ENCODE measurements around the gene LNPEP. TPM values are rescaled to one million over a fixed set of nuclear protein-coding genes. Genes with fewer than 3 reads are reported as not detected.

LNPEP gene
- total and polyA plus RNA-seq, 2 of the 13 experiments (the other 11 are each of a cell fraction or from before 2014, with no cell fraction given) = 8.0 to 16.9 TPM

DNA sequence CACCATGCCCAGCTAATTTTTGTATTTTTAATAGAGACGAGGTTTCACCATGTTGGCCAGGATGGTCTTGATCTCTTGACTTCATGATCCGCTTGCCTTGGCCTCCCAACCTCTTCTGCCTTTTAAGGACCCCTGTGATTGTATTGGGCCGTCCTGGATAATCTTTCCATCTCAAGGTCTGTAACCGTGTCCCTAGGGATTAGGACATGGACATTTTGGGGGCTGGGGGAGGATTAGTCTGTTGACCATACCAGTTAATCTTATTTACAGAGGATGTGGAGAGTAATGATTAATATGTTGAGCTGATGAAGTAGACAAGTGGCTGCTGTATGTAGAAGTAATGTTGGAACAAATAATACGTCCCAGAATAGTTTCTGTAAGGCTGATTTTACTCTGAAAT lies 23.1 kb downstream of the LNPEP start (continued):
- TF ChIP-seq, protein P1, sequence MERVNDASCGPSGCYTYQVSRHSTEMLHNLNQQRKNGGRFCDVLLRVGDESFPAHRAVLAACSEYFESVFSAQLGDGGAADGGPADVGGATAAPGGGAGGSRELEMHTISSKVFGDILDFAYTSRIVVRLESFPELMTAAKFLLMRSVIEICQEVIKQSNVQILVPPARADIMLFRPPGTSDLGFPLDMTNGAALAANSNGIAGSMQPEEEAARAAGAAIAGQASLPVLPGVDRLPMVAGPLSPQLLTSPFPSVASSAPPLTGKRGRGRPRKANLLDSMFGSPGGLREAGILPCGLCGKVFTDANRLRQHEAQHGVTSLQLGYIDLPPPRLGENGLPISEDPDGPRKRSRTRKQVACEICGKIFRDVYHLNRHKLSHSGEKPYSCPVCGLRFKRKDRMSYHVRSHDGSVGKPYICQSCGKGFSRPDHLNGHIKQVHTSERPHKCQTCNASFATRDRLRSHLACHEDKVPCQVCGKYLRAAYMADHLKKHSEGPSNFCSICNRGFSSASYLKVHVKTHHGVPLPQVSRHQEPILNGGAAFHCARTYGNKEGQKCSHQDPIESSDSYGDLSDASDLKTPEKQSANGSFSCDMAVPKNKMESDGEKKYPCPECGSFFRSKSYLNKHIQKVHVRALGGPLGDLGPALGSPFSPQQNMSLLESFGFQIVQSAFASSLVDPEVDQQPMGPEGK (CRISPR knock-in tag; IDR thresholded peaks at IDR 0.05) = peak; percentile 70

DNA sequence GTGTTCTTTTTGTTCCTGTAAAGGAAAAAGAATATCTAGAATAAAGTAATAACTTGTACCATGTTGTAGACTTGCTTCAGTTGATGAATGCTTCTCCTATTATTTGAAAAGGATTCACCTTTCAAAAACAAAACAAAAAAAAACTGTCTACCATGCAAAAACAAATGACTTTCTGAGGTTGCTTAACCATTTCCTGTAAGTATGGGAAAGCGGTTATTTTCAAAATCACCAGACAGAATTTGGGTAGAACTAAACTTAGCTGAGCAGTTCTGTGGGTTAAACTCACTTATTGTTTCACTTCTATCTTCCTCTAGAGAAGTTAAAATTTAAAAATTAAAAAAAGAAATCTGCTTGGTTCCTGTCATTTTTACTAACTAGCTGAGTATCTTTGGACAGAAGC lies 25.2 kb downstream of the LNPEP start:
- Histone ChIP-seq H3K4me1 (ENCODE audit: insufficient read depth, low read length) (peaks cover 25% of the 10 kb centered on the region), H3K27ac (ENCODE audit: extremely low read length, insufficient read depth, low read length) (no peak overlapping the region), H3K4me2 (ENCODE audit: low read depth, low read length) (no peak overlapping the region), H3K9ac (ENCODE audit: insufficient read depth, low read depth, low read length) (no peak overlapping the region), H2AFZ (ENCODE audit: low read length) (no peak overlapping the region), H3K4me3 (replicated peaks in 1 of 3; ENCODE audit: insufficient read depth in 1 of 3, low read depth in 2 of 3, low read length in 3 of 3) (no peak overlapping the region), H3K79me2 (ENCODE audit: insufficient read depth, low read length) (peaks cover 13% of the 10 kb centered on the region), H3K27me3 (ENCODE audit: control insufficient read depth in 1 of 2, insufficient read depth in 2 of 2, low read length in 2 of 2) (no peaks in the 10 kb centered on the region), H3K36me3 (replicated peaks in 1 of 2; ENCODE audit: control insufficient read depth in 1 of 2, insufficient read depth in 2 of 2, low read length in 2 of 2) (no peaks in the 10 kb centered on the region), H3K9me3 (ENCODE audit: low read length) (no peaks in the 10 kb centered on the region), H4K20me1 (ENCODE audit: insufficient read depth, low read length) (no peaks in the 10 kb centered on the region)
- TF ChIP-seq, protein P2, sequence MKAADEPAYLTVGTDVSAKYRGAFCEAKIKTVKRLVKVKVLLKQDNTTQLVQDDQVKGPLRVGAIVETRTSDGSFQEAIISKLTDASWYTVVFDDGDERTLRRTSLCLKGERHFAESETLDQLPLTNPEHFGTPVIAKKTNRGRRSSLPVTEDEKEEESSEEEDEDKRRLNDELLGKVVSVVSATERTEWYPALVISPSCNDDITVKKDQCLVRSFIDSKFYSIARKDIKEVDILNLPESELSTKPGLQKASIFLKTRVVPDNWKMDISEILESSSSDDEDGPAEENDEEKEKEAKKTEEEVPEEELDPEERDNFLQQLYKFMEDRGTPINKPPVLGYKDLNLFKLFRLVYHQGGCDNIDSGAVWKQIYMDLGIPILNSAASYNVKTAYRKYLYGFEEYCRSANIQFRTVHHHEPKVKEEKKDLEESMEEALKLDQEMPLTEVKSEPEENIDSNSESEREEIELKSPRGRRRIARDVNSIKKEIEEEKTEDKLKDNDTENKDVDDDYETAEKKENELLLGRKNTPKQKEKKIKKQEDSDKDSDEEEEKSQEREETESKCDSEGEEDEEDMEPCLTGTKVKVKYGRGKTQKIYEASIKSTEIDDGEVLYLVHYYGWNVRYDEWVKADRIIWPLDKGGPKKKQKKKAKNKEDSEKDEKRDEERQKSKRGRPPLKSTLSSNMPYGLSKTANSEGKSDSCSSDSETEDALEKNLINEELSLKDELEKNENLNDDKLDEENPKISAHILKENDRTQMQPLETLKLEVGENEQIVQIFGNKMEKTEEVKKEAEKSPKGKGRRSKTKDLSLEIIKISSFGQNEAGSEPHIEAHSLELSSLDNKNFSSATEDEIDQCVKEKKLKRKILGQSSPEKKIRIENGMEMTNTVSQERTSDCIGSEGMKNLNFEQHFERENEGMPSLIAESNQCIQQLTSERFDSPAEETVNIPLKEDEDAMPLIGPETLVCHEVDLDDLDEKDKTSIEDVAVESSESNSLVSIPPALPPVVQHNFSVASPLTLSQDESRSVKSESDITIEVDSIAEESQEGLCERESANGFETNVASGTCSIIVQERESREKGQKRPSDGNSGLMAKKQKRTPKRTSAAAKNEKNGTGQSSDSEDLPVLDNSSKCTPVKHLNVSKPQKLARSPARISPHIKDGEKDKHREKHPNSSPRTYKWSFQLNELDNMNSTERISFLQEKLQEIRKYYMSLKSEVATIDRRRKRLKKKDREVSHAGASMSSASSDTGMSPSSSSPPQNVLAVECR (CRISPR knock-in tag; IDR thresholded peaks at IDR 0.05; ENCODE audit: borderline replicate concordance) = no peak
- TF ChIP-seq MAFF (IDR thresholded peaks at IDR 0.05; ENCODE audit: low read depth, low read length) = peak; percentile 46; the same call in 1 of the 2 replicates
- peak; percentile 26; the same call in 1 of the 2 replicates for TF ChIP-seq ZNF652 (CRISPR knock-in tag; IDR thresholded peaks at IDR 0.05; ENCODE audit: borderline replicate concordance, low read depth)
- TF ChIP-seq PCBP2 (optimal IDR thresholded peaks at IDR 0.05; ENCODE audit: low read depth, low read length, poor library complexity, severe bottlenecking) = no peak
- TF ChIP-seq MAFK (conservative IDR thresholded peaks at IDR 0.05 in 1 of 2, IDR thresholded peaks at IDR 0.05 in 1 of 2; ENCODE audit: low read length in 2 of 2) = peak; percentile 49 to 63
- no peak for TF ChIP-seq ZNF484 (CRISPR knock-in tag; IDR thresholded peaks at IDR 0.05; ENCODE audit: borderline replicate concordance, low read depth)
- ATAC-seq (no peak), FAIRE-seq (no peak), DNase-seq (ENCODE audit: low spot score) (no peak)
- CTCF ChIA-PET (ENCODE audit: low intra/inter-chr PET ratio, low total read pairs) = no interaction called here
- intact Hi-C loops (cut with micrococcal nuclease; ENCODE audit: unreplicated experiment) (no loop called here), in situ Hi-C loops (cut with HindIII; ENCODE audit: extremely low pct_ligation_motif_present, low pct_unique_long_range_greater_than_20kb) (no loop called here)
- BruUV-seq (replicated peaks) = no TSS peak
- 100% methylated on average over 1 of the region's 1 CpG for WGBS (ENCODE audit: low lambda C conversion rate)
- POLR2A ChIA-PET = no interaction called here

Data from HepG2 (cell line).